ENCODE data around the gene WASF3.

WASF3 gene, protein sequence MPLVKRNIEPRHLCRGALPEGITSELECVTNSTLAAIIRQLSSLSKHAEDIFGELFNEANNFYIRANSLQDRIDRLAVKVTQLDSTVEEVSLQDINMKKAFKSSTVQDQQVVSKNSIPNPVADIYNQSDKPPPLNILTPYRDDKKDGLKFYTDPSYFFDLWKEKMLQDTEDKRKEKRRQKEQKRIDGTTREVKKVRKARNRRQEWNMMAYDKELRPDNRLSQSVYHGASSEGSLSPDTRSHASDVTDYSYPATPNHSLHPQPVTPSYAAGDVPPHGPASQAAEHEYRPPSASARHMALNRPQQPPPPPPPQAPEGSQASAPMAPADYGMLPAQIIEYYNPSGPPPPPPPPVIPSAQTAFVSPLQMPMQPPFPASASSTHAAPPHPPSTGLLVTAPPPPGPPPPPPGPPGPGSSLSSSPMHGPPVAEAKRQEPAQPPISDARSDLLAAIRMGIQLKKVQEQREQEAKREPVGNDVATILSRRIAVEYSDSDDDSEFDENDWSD

DNA sequence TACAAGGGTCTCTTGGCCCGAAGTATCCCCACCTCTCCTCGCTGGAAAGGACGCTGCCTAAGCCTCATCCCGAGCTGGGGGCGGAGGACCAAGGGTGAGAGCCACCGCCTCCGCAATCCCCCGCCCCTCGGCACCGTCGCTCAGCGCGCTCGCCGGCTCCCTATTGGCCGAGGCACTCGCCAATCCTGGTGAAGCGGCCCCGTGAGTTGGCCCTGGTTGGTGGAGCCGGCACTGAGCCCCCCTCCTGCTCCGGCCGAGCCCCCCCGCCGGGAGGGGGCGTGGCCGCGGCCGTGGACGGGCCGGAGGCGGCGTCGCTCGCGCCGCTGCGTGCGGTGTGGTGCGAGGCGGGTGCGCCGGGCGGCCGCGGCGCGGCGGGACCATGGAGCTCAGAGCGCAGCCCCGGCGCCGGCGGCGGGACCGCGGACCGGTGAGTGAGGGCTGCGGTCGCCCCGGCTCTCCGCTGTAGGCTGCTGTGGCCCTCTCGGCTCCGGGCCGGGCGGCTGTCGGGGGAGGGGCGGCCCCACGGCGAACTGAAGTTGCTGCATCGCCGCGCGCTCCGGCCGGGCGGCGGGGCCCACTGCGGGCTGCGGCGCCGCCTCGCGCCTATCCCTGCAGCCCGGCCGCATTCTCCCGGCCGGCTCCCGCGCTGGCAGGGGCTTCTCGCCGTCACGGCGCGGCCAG is at the start of gene WASF3:
WASF3 (plus strand) TSS at position 291 of the 681 bp plus-strand sequence. CDS start 84,588 bp downstream, outside the sequence.
- peak; percentile 7 to 48 (median 24) for DNase-seq (ENCODE audit: low read depth in 2 of 3, low spot score in 1 of 3)

DNA sequence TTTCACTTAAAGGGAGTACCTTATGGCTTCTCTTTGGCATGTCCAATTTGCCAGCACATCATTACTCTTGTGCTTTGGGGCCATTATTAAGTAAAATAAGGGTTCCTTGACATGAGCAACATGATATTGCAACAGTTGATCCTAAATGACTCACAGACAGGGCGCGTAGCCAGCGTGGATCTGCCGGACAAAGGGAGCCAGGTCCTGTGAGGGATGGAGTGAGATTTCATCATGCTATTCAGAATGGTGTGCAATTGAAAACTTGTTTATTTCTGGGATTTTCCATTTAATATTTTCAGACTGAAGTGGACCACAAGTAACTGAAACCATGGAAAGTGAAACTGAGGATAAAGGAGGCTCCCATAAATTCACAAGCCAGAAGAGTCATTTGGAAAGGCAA is 48.6 kb upstream of the WASF3 start:
- DNase-seq (ENCODE audit: low read depth in 2 of 3, low spot score in 1 of 3), result no peak

DNA sequence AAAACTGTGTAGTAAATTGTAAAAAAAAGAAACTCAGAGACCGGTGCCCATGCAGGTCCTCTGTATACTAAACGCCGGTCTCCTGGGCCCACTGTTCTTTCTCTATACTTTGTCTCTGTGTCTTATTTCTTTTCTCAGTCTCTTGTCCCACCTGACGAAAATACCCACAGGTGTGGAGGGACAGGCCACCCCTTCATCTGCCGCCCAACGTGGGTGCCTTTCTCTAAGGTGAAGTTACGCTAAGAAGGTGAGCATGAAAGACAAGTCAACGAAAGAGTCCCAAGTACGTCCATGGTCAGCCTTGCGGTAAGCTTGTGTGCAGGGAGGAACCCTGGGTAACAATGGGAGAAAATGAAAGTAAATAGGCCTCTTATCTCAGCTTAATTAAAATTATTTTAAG is 48.0 kb upstream of the WASF3 start:
- no peak for DNase-seq (ENCODE audit: low read depth in 2 of 3, low spot score in 1 of 3)

DNA sequence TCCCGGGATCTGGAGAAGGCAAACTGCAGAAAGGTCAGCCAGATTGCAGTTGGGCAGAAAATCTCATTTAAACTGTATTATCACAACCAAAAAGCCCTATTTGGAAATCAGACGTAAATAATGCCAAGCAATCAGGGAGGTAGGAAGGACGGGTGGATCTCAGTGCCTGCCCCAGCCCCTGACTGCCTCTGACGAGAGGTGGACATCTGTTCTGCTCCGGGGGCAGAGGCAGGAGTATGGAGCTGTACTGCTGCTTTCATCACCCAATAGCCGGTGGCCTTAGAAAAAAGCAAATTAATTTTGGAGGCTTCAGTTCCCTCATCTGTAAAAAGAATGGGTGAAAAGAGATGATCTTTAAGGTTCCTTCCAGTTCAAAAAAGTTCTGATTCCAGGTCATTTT is 43.6 kb upstream of the WASF3 start:
- no peak for DNase-seq (ENCODE audit: low read depth in 2 of 3, low spot score in 1 of 3)

DNA sequence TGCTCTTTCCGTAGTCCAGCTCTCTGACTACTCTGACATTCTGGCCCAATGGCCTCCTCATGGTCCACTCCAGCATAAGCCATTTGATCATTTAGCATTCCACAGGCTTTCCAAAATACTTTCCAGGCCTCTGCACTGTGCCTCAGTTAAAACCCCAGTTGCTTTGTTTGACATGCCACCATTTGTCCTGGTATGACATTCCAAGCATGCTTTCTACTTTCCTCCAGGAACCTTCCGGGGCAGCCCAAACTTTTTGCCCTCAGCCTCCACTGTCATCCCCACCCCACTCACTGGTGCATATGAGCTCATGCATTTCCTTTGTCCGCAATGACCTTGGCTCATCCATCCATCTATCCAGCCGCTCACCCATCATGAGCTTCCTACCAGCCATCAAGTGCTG is 41.8 kb upstream of the WASF3 start:
- DNase-seq (ENCODE audit: low read depth in 2 of 3, low spot score in 1 of 3), result no peak

DNA sequence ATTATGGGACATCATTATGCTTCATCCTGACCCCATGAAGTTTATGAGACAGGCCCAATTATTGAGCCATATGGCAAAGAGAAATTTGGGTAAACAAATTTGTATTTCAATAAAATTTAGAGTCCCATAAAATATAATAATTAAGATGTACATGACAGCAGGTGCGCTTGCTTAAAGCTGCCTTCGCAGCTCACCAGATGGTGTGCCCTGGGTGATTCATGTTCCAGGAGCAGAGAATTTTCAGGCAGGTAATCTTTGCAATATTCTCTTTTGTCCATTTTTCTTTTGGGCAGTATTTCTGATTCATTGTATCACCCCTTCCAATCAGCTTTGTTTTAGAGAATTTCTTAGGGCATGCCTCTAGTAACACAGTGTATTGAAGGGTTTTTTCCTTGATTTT is 39.5 kb upstream of the WASF3 start:
- no peak for DNase-seq (ENCODE audit: low read depth in 2 of 3, low spot score in 1 of 3)

DNA sequence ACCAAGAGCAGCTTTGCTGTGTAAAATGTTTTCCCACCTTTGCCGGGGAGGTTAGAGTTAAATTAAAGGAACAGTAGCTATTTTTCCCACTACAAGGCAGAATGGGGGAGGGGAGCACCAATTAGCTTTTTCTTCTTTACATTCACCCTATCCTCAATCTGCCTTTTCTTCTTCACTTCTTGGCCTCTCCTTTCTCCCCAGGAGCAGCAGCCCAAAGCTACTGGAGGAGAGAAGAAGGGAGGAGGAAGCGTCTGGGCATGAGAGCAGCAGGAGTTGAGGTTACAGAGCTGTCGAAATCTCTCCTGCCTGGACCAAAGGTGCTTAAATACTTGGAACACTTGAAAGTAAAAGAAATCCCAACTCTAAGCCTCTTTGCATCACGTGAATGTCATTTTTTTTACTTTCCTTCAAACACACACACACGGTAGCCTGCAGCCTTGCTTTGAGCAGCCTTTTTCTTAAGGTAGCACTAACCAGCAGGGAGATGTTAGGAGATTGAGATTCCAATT is 39.0 kb upstream of the WASF3 start:
- DNase-seq (ENCODE audit: low read depth in 2 of 3, low spot score in 1 of 3), result no peak

DNA sequence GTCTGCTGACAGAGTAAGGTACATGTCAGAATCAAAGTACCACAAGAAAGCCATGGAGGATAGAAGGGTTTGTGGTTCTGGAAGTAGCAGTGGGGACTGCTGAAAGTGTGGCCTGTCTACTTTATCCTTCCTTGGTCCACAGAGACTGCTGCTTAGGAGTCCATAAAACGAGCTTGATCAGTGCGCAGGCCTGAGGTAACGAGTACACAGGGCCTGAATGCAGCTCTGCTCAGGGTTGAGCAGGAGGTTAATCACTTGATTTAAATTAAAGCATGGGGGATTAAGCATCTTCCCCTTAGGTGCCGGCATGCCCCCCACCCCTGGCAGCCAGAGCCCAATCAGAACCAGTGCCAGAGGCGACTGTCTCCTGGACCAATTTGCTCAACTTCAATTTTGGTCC is 34.9 kb upstream of the WASF3 start:
- DNase-seq (ENCODE audit: low read depth in 2 of 3, low spot score in 1 of 3), result no peak

DNA sequence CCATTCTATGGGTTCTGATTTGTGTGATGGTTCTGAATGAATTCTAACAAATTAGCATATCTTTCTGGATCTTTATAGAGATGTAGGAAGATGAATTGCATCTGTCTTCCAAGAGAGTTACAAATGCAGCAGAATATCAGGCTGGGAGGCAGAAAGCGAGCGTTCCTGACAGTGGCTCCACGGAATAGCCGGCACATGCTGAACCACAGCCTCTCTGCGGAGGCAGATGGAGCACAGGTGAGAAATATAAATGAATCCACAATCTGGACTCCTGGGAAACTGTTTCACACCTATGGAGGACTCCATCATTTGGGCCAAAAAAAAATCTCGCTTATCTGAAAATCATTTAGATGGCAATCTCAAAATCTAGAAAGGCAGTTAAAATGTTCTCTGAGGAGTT is 34.5 kb upstream of the WASF3 start:
- no peak for DNase-seq (ENCODE audit: low read depth in 2 of 3, low spot score in 1 of 3)

DNA sequence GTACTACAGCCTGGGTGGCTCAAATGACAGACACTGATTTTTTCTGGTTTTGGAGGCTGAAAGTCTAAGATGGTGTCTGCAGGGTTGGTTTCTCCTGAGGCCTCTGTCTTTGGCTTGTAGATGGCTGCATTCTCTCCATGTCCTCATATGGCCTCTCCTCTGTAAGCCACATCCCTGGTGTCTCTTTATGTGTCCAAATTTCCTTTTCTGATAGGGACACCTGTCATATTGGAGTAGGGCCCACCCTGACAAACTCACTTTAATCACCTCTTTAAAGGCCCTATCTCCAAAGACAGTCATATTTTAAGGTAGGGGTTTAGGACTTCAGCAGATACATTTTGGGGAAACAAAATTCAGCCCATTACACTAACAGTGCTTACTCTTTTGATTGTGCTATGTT is 32.0 kb upstream of the WASF3 start:
- no peak for DNase-seq (ENCODE audit: low read depth in 2 of 3, low spot score in 1 of 3)

DNA sequence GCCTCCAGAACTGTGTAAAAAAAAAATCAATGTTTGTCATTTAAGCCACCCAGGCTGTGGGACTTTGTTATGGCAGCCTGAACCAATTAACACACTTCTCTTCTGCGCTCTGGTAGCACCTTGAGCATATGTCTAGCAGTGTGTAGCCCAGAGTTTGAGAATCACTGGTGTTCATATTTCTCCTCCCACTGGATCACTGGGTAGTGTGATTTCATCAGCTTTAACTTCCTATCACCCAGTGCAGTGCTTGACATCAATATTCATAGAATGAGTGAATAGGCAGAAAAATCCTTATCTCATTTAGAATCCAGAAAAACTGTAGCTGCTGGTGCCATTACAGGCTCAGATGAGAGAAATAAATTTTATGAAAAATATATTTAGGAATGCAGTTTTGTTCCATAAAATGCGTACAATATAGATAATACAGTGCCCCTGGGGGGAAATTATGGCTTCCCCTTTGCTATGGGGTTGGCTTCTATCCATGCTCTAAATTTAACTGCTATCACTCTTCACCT is 30.7 kb upstream of the WASF3 start:
- no peak for DNase-seq (ENCODE audit: low read depth in 2 of 3, low spot score in 1 of 3)

DNA sequence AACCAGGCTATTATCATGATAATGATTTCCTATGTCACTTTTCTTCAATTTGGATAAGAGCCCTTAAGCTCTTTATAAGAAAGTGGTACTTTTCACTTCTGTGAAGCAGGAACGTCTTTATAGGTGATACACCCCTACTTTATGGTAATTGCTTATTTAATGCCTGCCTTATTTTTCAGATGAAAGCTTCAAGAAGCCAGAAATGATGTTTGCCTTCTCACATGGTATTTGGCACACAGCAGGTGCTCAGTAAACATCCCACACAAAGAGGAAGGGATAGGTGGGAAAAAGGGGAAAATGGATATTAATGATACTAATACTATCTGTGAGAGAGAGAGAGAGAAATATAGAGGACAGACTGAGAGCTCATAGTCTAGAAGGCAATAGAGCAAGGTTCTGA is 29.0 kb upstream of the WASF3 start:
- no peak for DNase-seq (ENCODE audit: low read depth in 2 of 3, low spot score in 1 of 3)

DNA sequence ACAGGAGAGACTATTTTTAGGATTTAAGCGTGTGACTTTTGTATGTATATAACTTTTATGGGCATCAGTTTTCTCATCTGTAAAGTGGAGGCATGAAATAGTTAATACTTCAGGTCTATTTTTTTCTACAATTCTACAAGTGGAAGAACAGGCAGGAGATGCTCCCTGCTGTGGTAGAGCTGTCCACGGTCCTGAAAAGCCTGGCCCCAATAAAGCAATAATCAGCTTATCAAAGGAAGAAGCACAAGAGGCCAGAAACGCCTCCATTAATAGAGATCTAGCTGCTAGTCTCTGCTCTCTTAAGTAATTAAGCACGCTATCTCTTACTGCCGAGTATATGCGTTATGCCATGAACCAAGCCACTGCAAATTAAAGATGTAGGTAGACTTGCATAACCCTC is 28.0 kb upstream of the WASF3 start:
- peak in 2 of 3 donors; percentile 3 for DNase-seq (ENCODE audit: low read depth in 2 of 3, low spot score in 1 of 3)

DNA sequence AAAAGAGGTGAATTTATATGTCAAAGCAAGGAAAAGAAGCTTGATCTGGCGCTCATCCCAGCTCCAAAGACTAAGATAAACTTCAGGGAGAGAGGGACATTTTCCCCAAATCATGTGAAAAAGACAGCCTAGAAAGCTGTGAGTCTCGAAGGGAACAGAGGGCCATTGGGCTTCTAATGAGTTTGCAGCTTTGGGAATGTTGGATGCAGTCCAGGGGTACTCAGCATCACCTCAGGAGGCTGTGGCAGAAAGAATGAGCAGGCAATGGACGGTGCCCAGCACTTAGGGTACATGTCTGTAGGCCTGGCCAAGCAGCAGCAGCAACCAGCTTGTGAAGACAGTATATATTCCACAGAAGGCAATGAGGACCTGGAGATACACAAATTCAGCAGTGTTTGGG is 25.7 kb upstream of the WASF3 start:
- no peak for DNase-seq (ENCODE audit: low read depth in 2 of 3, low spot score in 1 of 3)

DNA sequence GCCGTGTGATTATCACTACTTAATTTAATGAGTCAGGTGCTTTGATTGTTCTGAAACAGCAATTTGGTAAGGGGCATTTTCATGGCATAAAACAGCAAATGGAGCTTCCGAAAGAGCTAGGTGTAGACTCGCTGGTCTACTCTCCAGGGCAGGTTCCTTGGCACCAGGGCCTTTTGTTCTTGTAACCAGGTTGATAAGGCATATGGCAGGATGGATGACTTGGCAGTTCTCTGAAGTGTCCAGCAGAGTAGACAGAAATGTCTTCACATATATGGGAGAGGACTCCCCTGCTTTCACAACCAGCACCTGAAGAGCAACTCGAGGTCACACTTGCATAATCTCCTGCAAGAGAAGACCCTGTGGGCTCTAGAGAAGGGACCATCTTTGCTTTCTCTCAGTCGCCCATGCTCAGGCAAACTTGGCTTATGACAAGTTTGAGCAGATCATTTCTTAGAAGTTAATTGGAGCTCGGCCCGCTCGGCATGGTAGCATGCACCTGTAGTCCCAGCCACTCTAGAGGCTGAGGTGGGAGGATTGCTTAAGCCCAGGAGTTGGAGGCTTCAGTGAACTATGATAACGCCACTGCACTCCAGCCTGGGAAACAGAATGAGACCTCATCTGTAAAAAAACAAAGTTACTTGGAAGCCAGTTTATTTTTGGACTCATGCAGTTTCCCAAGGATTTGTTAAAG is 23.3 kb upstream of the WASF3 start:
- no peak for DNase-seq (ENCODE audit: low read depth in 2 of 3, low spot score in 1 of 3)

DNA sequence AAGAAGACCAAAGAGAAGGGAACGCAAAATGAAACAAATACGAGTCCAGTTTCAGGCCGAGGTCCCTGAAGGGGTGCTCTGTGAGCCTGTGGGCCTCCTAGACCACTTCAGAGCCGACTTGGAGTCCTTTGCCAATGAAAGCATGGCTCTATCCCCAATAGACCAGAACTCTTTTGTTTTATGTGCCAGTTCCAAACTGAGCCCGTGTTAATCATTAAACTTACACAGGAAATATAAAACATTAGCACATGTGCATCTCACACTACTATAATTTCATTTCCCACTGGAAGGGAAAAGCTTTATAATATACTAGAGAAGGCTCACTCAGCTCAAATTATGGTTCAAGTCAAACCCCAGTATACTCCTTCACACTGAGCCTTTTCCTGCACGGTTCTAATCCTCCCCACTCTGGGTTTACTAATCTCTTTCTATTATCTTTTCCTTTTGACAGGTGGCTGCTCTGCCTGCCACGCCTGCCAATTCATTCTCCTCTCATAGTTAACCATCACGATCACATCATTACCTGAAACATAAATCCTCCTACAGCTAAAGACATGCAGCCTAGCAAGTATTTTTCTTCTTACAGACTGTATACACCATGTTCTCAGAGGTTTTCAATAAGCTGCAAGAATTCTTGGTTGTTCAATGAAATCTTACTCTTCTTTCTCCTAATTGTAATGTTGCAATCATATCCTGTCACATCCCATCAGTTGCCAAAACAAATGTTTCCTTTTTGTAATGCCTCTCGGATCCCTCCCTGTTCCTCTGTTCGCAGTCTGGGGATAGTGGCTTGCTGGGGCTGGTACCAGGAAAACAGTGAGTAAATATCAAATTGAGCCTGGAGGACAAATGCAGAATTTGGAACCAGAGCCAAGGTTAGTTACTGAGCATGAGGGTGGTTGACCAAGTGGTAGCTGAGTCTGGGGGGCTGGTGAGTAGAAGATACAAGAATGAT is 18.8 kb upstream of the WASF3 start:
- DNase-seq (ENCODE audit: low read depth in 2 of 3, low spot score in 1 of 3), result no peak

DNA sequence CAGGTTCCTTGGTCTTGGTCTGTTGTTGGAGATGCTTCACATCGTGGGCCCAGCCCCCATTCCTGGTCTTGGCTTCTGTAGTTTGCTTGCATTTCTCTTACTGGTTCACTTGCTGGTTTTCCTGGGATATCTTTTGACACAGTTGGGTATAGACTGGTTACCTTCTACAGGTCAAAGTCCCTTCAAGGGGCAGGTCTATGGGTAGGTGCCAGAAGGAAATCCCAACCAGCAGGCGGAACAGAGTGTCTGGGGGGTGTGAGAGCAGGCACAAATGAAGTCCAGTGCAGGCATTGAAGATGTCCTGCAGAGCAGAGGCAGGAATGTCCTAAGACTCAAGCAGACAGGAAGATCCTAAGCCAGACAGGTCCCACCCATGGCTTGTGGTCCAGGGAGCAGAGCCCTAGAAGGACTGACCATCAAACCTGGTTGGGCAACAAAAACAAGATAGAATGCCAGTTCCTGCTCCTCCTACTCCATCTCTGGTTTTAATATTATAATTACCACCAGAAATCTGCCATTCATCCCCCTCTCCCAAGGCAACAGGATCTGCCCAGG is 17.7 kb upstream of the WASF3 start:
- DNase-seq (ENCODE audit: low read depth in 2 of 3, low spot score in 1 of 3), result no peak

DNA sequence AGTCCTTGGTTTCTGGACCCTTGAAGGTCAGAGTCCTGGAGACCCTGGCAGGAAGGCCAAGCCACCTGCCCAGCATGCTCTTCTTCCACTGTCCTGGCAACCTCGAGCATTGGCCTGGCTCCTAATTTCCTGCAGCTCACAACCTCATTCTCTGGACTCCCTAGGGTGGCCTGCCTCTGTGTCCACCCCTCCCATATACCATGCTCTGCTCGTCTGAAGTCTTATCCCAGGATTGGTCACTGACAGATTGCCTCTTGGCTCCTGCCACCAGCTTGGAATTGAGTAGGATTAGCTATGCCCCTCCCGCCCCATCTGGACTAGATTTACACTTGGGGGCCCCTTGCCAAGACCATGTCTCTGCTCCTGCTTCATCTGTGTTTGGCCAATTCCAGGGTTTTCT is 17.1 kb upstream of the WASF3 start:
- no peak for DNase-seq (ENCODE audit: low read depth in 2 of 3, low spot score in 1 of 3)

DNA sequence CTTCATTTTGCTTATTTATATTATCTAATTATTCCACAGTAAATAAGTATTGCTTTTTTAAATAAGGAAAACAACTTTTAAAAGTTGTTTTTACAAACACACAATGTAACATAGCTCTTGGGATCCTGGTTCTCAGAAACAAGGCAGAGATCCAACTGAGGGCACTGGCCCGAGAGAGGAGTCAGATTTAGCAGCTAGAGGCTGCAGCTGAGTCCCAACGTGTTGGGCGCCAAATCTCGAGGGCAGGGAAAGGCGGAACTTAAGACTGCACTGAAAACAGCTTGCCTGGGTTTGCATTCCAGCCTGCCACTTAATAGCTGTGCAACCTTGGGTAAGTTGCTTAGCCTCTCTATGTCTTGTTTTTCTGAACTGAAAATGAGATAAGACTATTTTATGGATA is 16.4 kb upstream of the WASF3 start:
- DNase-seq (ENCODE audit: low read depth in 2 of 3, low spot score in 1 of 3), result no peak

All from stimulated activated CD4-positive, alpha-beta T cell treated with anti-CD3 and anti-CD28 coated beads, Interleukin-12 subunit alpha, Interleukin-12 subunit beta, amount 100 ng/mL, for 48 hours (primary cell).